HG02763 (cell line): Measurements from ENCODE around the gene MAFF.

Source experiments
- ATAC-seq: cut with Tn5 transposase; IDR thresholded peaks from one replicate; pipeline ENCODE4 v1.9.1; 2021; ENCODE audit warnings: mild to moderate bottlenecking, moderate library complexity; ENCODE audit not compliant: unreplicated experiment

MAFF gene

DNA sequence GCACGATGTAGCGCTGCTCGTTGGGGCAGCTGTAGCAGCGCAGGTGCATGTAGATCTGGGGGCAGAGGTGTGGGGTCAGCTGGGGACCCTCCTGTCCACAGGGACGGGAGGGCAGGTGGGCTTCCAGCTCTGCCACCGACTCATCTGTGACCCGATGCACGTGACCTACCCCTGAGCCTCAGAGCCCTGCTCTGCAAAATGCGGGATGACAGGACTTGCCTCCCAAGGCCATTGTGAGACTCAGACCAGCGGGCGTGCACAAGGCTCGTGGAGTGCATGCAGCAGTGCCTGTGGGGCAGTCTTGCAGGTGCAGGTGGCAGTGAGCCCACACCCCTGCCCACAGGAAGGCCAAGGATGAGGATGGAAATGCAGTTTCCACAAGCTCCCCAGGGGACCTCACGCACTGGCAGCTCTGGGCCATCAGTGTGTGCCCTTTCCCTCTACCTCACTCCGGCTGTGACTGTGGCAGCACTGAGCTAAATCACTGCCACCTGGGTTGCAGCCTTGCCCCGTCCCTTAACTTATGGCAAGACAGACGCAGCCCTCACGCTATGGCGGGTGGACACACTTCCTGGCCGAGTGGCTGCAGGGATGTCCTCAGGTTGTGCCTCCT is 44.4 kb downstream of the MAFF start:
- ATAC-seq: no peak

- no peak for ATAC-seq
Measured at GRCh38 chr22:38246692-38247091, 44.9 kb downstream of the MAFF start.

- no peak for ATAC-seq
Measured at GRCh38 chr22:38247713-38248112, 45.9 kb downstream of the MAFF start.

GRCh38 chr22:38248280-38248679 is 46.5 kb downstream of the MAFF start:
- no peak for ATAC-seq

- no peak for ATAC-seq
Measured at GRCh38 chr22:38249301-38249700, 47.5 kb downstream of the MAFF start.

GRCh38 chr22:38249803-38250642 is 48.2 kb downstream of the MAFF start:
- ATAC-seq: no peak

DNA sequence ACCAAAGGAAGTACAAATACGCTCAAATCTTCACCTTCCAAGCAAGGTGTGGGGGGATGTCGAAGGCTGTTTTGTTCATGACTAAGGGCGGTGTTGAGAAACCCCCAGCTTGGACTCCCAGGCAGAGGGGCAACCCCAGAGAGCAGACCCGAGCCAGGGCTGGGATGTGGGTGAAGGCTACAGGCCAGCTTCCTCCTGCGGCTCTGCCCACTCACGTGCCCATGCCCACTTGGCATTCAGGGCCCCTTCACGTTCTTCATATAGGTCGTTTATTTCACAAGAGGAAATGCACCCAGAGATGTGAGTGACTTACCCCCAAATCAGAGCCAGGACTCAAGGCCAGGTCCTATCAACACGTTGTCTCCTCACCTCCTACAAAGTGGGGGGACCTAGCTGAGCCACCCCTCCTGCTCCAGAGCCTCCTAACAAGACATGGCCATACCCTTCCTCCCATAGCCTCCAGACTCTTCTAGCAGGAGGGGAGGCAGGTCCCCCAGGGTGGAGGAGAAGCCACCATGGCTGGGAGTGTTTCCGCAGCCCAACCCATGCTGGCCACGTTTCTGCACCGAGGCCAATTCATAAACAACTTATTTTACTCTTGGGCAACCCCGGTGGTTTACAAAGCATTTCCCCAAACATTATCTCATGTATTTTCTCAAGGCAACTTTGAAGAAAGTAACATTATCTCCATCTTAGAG is 49.0 kb downstream of the MAFF start:
- ATAC-seq: no peak

- no peak for ATAC-seq
Measured at GRCh38 chr22:38251341-38251692, 49.5 kb downstream of the MAFF start.

DNA sequence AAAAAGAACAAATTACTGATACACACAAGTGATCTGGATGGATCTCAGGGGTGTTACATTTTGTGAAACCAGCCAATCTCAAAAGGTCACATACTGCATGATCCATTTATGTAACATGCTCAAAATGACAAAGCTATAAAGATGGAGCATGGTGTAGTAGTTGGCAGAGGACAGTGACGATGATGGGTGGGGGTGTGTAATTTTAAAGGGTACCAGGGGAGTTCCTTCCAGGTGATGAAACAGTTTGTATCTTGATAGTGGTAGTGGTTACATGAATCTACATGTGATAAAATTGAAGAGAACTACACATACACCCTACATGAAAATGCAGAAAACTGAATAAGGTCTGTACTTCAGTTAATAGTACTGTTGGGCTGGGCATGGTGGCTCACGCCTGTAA is 53.9 kb downstream of the MAFF start:
- ATAC-seq: no peak

GRCh38 chr22:38257181-38257580 is 55.4 kb downstream of the MAFF start:
- ATAC-seq: no peak

DNA sequence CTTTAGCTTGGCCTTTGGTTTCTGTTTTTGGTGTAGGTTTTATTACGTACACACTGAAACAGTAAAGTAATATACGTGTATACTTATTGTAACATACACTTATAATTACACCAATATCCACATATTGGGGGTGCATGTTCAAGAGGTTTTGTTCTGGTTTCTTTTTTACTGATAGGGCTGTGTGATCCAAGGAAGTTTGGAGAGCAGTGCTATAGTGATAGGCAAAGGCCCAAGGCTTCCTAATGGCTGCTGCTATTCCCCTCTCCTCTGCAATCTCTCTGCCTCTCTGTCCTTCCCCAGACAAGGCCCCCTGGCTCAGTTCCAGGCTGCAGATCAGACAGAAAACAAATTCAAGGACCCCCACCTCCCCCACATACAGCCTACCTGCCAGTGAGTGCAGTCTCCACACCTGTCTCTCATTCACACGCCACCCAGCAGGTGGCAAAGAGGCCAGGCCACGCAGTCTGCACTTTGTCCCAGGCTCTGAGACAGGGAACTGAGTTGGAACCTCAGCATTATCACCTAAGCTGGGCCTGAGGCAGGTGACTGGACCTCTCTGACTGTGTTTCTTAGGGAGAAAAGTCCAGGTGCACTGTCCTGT is 56.0 kb downstream of the MAFF start:
- no peak for ATAC-seq

DNA sequence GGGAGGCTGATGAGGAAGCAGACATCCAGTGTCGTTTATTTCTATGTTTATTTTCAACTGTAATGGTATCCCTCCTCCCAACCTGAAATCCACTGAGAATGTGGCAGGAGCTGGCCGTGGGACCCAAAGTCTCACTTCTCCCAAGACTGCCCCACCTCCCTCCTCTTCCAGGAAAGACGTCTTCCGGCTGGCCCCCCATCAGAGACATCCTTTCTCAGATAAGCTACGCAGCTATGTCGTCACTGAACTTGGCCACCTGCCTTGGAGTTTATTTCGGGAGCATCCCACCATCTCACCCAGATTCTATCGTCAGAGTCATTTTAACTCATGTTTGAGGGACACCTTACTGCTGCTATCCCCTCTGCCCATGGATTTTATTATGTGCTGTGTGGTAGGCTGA is 57.1 kb downstream of the MAFF start:
- ATAC-seq: no peak

GRCh38 chr22:38259370-38259769 is 57.6 kb downstream of the MAFF start:
- no peak for ATAC-seq

DNA sequence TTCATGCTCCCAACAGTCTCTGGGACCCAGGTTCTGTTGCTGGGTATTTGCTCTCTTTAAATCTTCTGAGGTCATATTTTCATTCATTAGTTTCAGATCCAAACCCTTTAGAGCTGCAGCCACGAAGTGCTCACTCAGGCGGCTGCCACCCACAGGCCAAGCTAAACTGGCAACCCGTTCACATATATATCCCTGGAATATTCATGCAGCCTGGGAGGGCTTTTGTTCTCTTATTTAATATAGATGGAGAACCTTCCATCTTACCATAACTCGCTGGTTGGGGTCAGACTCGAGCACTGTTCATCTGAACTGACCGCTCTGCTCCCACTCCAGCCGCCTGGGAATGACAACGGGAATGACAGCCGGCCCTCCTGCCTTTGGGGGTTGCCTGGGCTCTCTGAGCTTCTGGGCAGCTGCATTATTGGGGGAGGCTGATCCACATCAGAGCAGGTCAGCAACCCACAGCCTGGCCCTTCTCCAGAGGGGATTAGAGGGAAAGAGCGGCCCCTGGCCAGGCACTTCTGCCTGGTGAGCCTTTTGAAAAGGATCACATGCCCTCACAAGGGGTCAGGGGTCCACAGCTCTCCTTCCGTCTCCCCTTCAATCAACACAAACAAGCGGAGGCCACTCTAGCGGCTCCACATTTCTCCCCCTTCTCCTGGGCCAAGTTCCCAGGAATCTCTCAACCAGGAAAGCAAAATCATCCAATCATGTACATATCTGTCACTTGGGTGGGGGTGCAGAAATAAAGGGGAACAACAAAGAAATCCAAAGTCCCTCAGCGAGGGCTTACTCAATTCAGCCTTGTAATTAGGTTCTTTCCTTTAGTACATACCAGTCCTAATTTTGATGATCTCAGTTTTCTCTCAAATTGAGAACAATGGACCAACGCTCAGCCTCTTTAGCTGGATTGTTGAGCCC is 59.2 kb downstream of the MAFF start:
- peak; percentile 17 for ATAC-seq

DNA sequence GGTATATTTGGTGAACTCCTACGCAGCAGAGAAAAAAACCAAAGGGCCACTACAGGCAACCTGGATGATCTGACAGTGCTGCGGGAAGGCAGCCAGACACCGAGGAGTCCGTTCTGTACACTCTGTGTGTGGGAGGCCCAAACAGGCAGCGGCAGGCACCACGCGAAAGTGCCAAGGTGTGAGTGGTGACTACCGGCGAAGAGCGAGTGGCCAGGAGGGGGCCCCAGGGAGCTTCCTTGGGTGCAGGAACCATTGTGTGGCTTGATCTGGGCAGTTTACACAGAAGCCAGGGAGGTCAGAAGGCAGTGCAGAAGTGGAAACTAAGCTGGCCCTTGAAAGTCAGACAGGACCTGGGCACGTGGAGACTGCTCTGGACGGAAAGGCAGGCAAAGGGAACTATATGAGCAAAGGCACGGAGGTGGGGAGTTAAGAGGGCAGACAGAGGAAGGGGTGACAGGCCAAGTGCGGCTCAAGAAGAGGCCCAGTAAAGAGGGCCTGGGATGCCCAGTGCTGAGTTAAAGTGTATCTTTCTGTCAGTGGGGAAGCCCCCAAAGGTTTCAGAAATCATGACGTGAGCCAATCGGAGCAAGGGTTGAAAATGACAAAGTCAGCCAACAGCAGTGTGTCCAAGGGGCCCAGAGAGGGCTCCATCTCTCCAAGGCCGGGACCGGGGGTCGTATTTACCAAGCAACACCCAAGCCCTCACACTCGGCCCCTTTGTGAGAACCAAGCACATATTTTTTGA is 60.4 kb downstream of the MAFF start:
- no peak for ATAC-seq

DNA sequence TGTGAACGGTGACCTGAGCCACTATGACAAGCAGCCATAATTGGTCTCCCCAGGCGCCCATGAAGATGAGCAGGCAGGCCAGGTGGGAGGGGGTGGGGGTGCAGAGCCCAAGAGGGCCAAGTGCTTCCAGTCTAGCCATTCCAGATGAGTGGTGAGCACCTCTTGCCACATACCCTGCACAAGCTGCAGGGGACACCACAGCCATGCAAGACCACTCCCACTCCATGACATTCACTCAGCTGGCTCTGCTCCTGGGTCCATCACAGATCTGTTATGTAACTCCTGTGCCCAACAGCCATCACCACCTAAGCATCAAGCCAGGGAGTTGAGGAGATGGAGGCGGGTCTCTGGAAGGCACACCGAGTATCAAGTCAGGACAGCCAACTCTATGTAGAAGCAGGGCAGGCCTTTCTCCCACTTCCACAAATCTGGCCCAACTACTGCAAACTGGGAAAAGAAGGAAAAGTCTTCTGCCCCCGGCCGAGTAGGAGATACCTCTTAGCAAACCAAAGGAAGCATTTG is 62.6 kb downstream of the MAFF start:
- no peak for ATAC-seq
